GM06990 (cell line): ENCODE data around the gene ZNF438.

Experiments
- DNase-seq: peaks from one replicate; pipeline ENCODE4 v3.0.0-alpha.2; 2011; ENCODE audit not compliant: insufficient read length; ENCODE audit errors: extremely low read depth
- H3K27me3 ChIP-seq: replicated peaks from 2 replicates; pipeline ENCODE4 v1.6.0; 2011; ENCODE audit warnings: low read length; ENCODE audit not compliant: control insufficient read depth, insufficient read depth
- H3K36me3 ChIP-seq: 2 replicates; pipeline ENCODE4 v1.5.1; 2011; ENCODE audit warnings: low read length; ENCODE audit not compliant: control insufficient read depth, insufficient read depth
- H3K4me3 ChIP-seq: replicated peaks from 2 replicates; pipeline ENCODE4 v1.5.1; 2011; ENCODE audit warnings: low read depth, mild to moderate bottlenecking, control low read depth, low read length
- CTCF ChIP-seq: IDR thresholded peaks from 2 replicates; pipeline ENCODE4 v1.5.1; 2011; ENCODE audit warnings: low read length, control low read depth, mild to moderate bottlenecking, inconsistent platforms; ENCODE audit not compliant: insufficient read depth, poor library complexity, severe bottlenecking

Gene ZNF438

GRCh38 chr10:31037749-31038148, 6.1 kb upstream of the ZNF438 start:
- DNase-seq, result no peak
- H3K27me3 ChIP-seq, result no peaks in the 10 kb centered on the region
- H3K4me3 ChIP-seq, result no peak overlapping the region
- H3K36me3 ChIP-seq, result no peaks in the 10 kb centered on the region
- no peak for TF ChIP-seq CTCF

- TF ChIP-seq CTCF, result no peak
- Histone ChIP-seq H3K4me3 (no peak overlapping the region), H3K36me3 (no peaks in the 10 kb centered on the region), H3K27me3 (no peaks in the 10 kb centered on the region)
- no peak for DNase-seq
Observed at GRCh38 chr10:31036209-31036608, 4.5 kb upstream of the ZNF438 start.

GRCh38 chr10:31035266-31035798, 3.7 kb upstream of the ZNF438 start:
- no peak for DNase-seq
- Histone ChIP-seq H3K4me3 (no peak overlapping the region), H3K27me3 (no peaks in the 10 kb centered on the region), H3K36me3 (no peaks in the 10 kb centered on the region)
- no peak for TF ChIP-seq CTCF

- TF ChIP-seq CTCF, result no peak
- H3K4me3 ChIP-seq, result no peak overlapping the region
- no peaks in the 10 kb centered on the region for H3K27me3 ChIP-seq
- DNase-seq, result no peak
- no peaks in the 10 kb centered on the region for H3K36me3 ChIP-seq
Observed at GRCh38 chr10:31034098-31034909, 2.6 kb upstream of the ZNF438 start.

GRCh38 chr10:31033147-31033546, 1.5 kb upstream of the ZNF438 start:
- no peak overlapping the region for H3K4me3 ChIP-seq
- no peak for DNase-seq
- TF ChIP-seq CTCF, result no peak
- no peaks in the 10 kb centered on the region for H3K36me3 ChIP-seq
- H3K27me3 ChIP-seq, result no peaks in the 10 kb centered on the region
